Measurements from ENCODE around the gene AGAP1. TPM values are rescaled to one million over a fixed set of nuclear protein-coding genes. Genes with fewer than 3 reads are reported as not detected.

The AGAP1 gene
- polyA plus RNA-seq, 1 donor from 2014 or later, result 17.4 TPM

- peaks cover 4% of the 10 kb centered on the region for H3F3A ChIP-seq (ENCODE audit: insufficient read depth, low read length, poor library complexity, severe bottlenecking)
- H3K9me2 ChIP-seq (ENCODE audit: insufficient read depth, low read length), result no peaks in the 10 kb centered on the region
- H3K79me2 ChIP-seq (replicated peaks; ENCODE audit: insufficient read depth, low read length), result peaks cover 12% of the 10 kb centered on the region
- H3K4me3 ChIP-seq (ENCODE audit: low read length), result no peak overlapping the region
- no peak overlapping the region for H2AFZ ChIP-seq (ENCODE audit: low read depth, low read length)
- no peak overlapping the region for H3K4me2 ChIP-seq (ENCODE audit: low read length)
- H3K36me3 ChIP-seq (ENCODE audit: insufficient read depth, low read length), result no peaks in the 10 kb centered on the region
- no peaks in the 10 kb centered on the region for H3K9me3 ChIP-seq (ENCODE audit: low read length)
- TF ChIP-seq REST (IDR thresholded peaks at IDR 0.05; ENCODE audit: borderline replicate concordance) (no peak), TAF1 (IDR thresholded peaks at IDR 0.05; ENCODE audit: low read depth) (no peak), SMC3 (conservative IDR thresholded peaks at IDR 0.05; ENCODE audit: poor library complexity) (no peak), CTCF (IDR thresholded peaks at IDR 0.05; ENCODE audit: poor library complexity, severe bottlenecking) (no peak), POLR2AphosphoS5 (IDR thresholded peaks at IDR 0.05) (no peak), EZH2 (IDR thresholded peaks at IDR 0.05; ENCODE audit: borderline replicate concordance, insufficient read depth, low read length, poor library complexity, severe bottlenecking) (no peak), MXI1 (conservative IDR thresholded peaks at IDR 0.05; ENCODE audit: poor library complexity, severe bottlenecking) (no peak), EP300 (conservative IDR thresholded peaks at IDR 0.05; ENCODE audit: poor library complexity, severe bottlenecking) (no peak), RAD21 (conservative IDR thresholded peaks at IDR 0.05) (no peak)
- H3K27me3 ChIP-seq (ENCODE audit: insufficient read depth, low read depth, low read length), result no peaks in the 10 kb centered on the region
- H3K9ac ChIP-seq (ENCODE audit: low read length), result no peak overlapping the region
- H3K27ac ChIP-seq (ENCODE audit: low read length), result no peak overlapping the region
- H4K20me1 ChIP-seq (ENCODE audit: insufficient read depth), result no peaks in the 10 kb centered on the region
Measured at GRCh38 chr2:235608200-235608887, 114.5 kb downstream of the AGAP1 start.

- no peak overlapping the region for H3K4me3 ChIP-seq (ENCODE audit: low read length)
- H3K9me3 ChIP-seq (ENCODE audit: low read length), result no peaks in the 10 kb centered on the region
- no peak overlapping the region for H2AFZ ChIP-seq (ENCODE audit: low read depth, low read length)
- H3K9me2 ChIP-seq (ENCODE audit: insufficient read depth, low read length), result no peaks in the 10 kb centered on the region
- H3K9ac ChIP-seq (ENCODE audit: low read length), result no peak overlapping the region
- H3K79me2 ChIP-seq (replicated peaks; ENCODE audit: insufficient read depth, low read length), result peaks cover 12% of the 10 kb centered on the region
- H3K27me3 ChIP-seq (ENCODE audit: insufficient read depth, low read depth, low read length), result no peaks in the 10 kb centered on the region
- TF ChIP-seq EP300 (conservative IDR thresholded peaks at IDR 0.05; ENCODE audit: poor library complexity, severe bottlenecking), result no peak
- no peak for TF ChIP-seq POLR2AphosphoS5 (IDR thresholded peaks at IDR 0.05)
- no peak for TF ChIP-seq RAD21 (conservative IDR thresholded peaks at IDR 0.05)
- no peak for TF ChIP-seq REST (IDR thresholded peaks at IDR 0.05; ENCODE audit: borderline replicate concordance)
- TF ChIP-seq SMC3 (conservative IDR thresholded peaks at IDR 0.05; ENCODE audit: poor library complexity), result no peak
- no peak for TF ChIP-seq TAF1 (IDR thresholded peaks at IDR 0.05; ENCODE audit: low read depth)
- TF ChIP-seq CTCF (IDR thresholded peaks at IDR 0.05; ENCODE audit: poor library complexity, severe bottlenecking), result no peak
- no peak for TF ChIP-seq EZH2 (IDR thresholded peaks at IDR 0.05; ENCODE audit: borderline replicate concordance, insufficient read depth, low read length, poor library complexity, severe bottlenecking)
- no peak for TF ChIP-seq MXI1 (conservative IDR thresholded peaks at IDR 0.05; ENCODE audit: poor library complexity, severe bottlenecking)
- H3F3A ChIP-seq (ENCODE audit: insufficient read depth, low read length, poor library complexity, severe bottlenecking), result peaks cover 4% of the 10 kb centered on the region
- H3K27ac ChIP-seq (ENCODE audit: low read length), result no peak overlapping the region
- H4K20me1 ChIP-seq (ENCODE audit: insufficient read depth), result no peaks in the 10 kb centered on the region
- H3K36me3 ChIP-seq (ENCODE audit: insufficient read depth, low read length), result no peaks in the 10 kb centered on the region
- no peak overlapping the region for H3K4me2 ChIP-seq (ENCODE audit: low read length)
Measured at GRCh38 chr2:235609321-235609720, 115.5 kb downstream of the AGAP1 start.

All from neural cell (in vitro differentiated cells).